ENCODE measurements around the gene CAMSAP2.

The CAMSAP2 gene

GRCh38 chr1:200771625-200772555 is 33.2 kb downstream of the CAMSAP2 start:
- no peak for DNase-seq (ENCODE audit: low read depth)
- H3K4me3 ChIP-seq (ENCODE audit: control insufficient read depth, low read depth, low read length), result no peak overlapping the region
- TF ChIP-seq CTCF (conservative IDR thresholded peaks at IDR 0.05; ENCODE audit: control insufficient read depth, insufficient read depth, low read depth, low read length), result no peak

GRCh38 chr1:200774311-200774710 is 35.6 kb downstream of the CAMSAP2 start:
- no peak for DNase-seq (ENCODE audit: low read depth)
- no peak overlapping the region for H3K4me3 ChIP-seq (ENCODE audit: control insufficient read depth, low read depth, low read length)
- no peak for TF ChIP-seq CTCF (conservative IDR thresholded peaks at IDR 0.05; ENCODE audit: control insufficient read depth, insufficient read depth, low read depth, low read length)

GRCh38 chr1:200774735-200775444 is 36.2 kb downstream of the CAMSAP2 start:
- no peak for DNase-seq (ENCODE audit: low read depth)
- H3K4me3 ChIP-seq (ENCODE audit: control insufficient read depth, low read depth, low read length), result no peak overlapping the region
- no peak for TF ChIP-seq CTCF (conservative IDR thresholded peaks at IDR 0.05; ENCODE audit: control insufficient read depth, insufficient read depth, low read depth, low read length)

- H3K4me3 ChIP-seq (ENCODE audit: control insufficient read depth, low read depth, low read length), result no peak overlapping the region
- no peak for DNase-seq (ENCODE audit: low read depth)
- no peak for TF ChIP-seq CTCF (conservative IDR thresholded peaks at IDR 0.05; ENCODE audit: control insufficient read depth, insufficient read depth, low read depth, low read length)
Observed at GRCh38 chr1:200775850-200776249, 37.2 kb downstream of the CAMSAP2 start.

- DNase-seq (ENCODE audit: low read depth), result peak; percentile 71
- H3K4me3 ChIP-seq (ENCODE audit: control insufficient read depth, low read depth, low read length), result no peak overlapping the region
- no peak for TF ChIP-seq CTCF (conservative IDR thresholded peaks at IDR 0.05; ENCODE audit: control insufficient read depth, insufficient read depth, low read depth, low read length)
Observed at GRCh38 chr1:200776949-200777348, 38.3 kb downstream of the CAMSAP2 start.

GRCh38 chr1:200778766-200779165 is 40.1 kb downstream of the CAMSAP2 start:
- DNase-seq (ENCODE audit: low read depth), result no peak
- H3K4me3 ChIP-seq (ENCODE audit: control insufficient read depth, low read depth, low read length), result no peak overlapping the region
- TF ChIP-seq CTCF (conservative IDR thresholded peaks at IDR 0.05; ENCODE audit: control insufficient read depth, insufficient read depth, low read depth, low read length), result no peak
